GM23338 (cell line): ENCODE data around the gene COL26A1. TPM values are rescaled to one million over a fixed set of nuclear protein-coding genes. Genes with fewer than 3 reads are reported as not detected.

Experiments used
- ATAC-seq: fragments of 200-7000 bp; cut with Tn5 transposase; 3 replicates; pipeline ENCODE4 v1.9.1; 2020
- DNase-seq: peaks from one replicate; pipeline ENCODE4 v3.0.0-alpha.2; 2015; ENCODE audit warnings: low spot score
- H2AFZ ChIP-seq: fragments of 200-600 bp; sonication (generic); 2 replicates; pipeline ENCODE4 v1.8.0; 2016; ENCODE audit warnings: antibody characterized with exemption, mild to moderate bottlenecking, moderate library complexity
- H3F3A ChIP-seq: fragments of 200-600 bp; sonication (generic); replicated peaks from 2 replicates; pipeline ENCODE4 v1.8.0; 2017; ENCODE audit warnings: antibody characterized with exemption, mixed run types, low read depth
- H3K27ac ChIP-seq: fragments of 200-600 bp; sonication (generic); 2 replicates; pipeline ENCODE4 v1.6.1; 2016; ENCODE audit warnings: low read depth
- H3K27me3 ChIP-seq: fragments of 200-600 bp; sonication (generic); 2 replicates; pipeline ENCODE4 v1.8.0; 2016; ENCODE audit warnings: mild to moderate bottlenecking, mixed run types, moderate library complexity; ENCODE audit not compliant: insufficient read depth
- H3K36me3 ChIP-seq: fragments of 200-600 bp; sonication (generic); 2 replicates; pipeline ENCODE4 v1.8.0; 2016; ENCODE audit warnings: mild to moderate bottlenecking; ENCODE audit not compliant: insufficient read depth
- H3K4me1 ChIP-seq: fragments of 200-600 bp; sonication (generic); 2 replicates; pipeline ENCODE4 v1.8.0; 2016; ENCODE audit warnings: mild to moderate bottlenecking, moderate library complexity; ENCODE audit not compliant: insufficient read depth
- H3K4me2 ChIP-seq: fragments of 200-600 bp; sonication (generic); 2 replicates; pipeline ENCODE4 v1.7.1; 2017; ENCODE audit warnings: mixed run types
- H3K4me3 ChIP-seq: fragments of 200-600 bp; sonication (generic); 2 replicates; pipeline ENCODE4 v1.6.1; 2016; ENCODE audit warnings: mixed run types
- H3K79me2 ChIP-seq: fragments of 200-600 bp; sonication (generic); replicated peaks from 2 replicates; pipeline ENCODE4 v1.8.0; 2017; ENCODE audit warnings: mild to moderate bottlenecking; ENCODE audit not compliant: insufficient read depth
- H3K9me2 ChIP-seq: fragments of 200-600 bp; sonication (generic); 2 replicates; pipeline ENCODE4 v1.8.0; 2017; ENCODE audit not compliant: insufficient read depth
- H4K20me1 ChIP-seq: fragments of 200-600 bp; sonication (generic); replicated peaks from 2 replicates; pipeline ENCODE4 v1.8.0; 2017; ENCODE audit warnings: mild to moderate bottlenecking; ENCODE audit not compliant: insufficient read depth
- H3K27ac Mint-ChIP-seq: 2 replicates; pipeline ENCODE4 v1.8.0; 2020; ENCODE audit warnings: inconsistent platforms, mild to moderate bottlenecking, moderate library complexity, mixed read lengths
- H3K27me3 Mint-ChIP-seq: 3 replicates; pipeline ENCODE4 v1.8.0; 2022; ENCODE audit warnings: low read depth, mild to moderate bottlenecking, moderate library complexity, mixed read lengths, inconsistent platforms; ENCODE audit not compliant: insufficient read depth, poor library complexity
- H3K36me3 Mint-ChIP-seq: 3 replicates; pipeline ENCODE4 v1.8.0; 2021; ENCODE audit warnings: low read depth, mild to moderate bottlenecking, inconsistent platforms, moderate library complexity, mixed read lengths
- H3K4me1 Mint-ChIP-seq: 3 replicates; pipeline ENCODE4 v1.8.0; 2020; ENCODE audit warnings: mild to moderate bottlenecking, inconsistent platforms, mixed read lengths
- H3K4me3 Mint-ChIP-seq: 3 replicates; pipeline ENCODE4 v1.8.0; 2021; ENCODE audit warnings: moderate library complexity, mild to moderate bottlenecking, inconsistent platforms, mixed read lengths
- H3K9me3 Mint-ChIP-seq: 3 replicates; pipeline ENCODE4 v1.8.0; 2020; ENCODE audit warnings: moderate library complexity, mild to moderate bottlenecking, inconsistent platforms, mixed read lengths
- ETS1 ChIP-seq: IDR thresholded peaks from 2 replicates; pipeline ENCODE4 v1.6.1; 2016; ENCODE audit warnings: antibody characterized with exemption
- EZH2 ChIP-seq: fragments of 200-600 bp; sonication (generic); IDR thresholded peaks from one replicate; pipeline ENCODE4 v1.8.0; 2017; ENCODE audit warnings: antibody characterized with exemption, mild to moderate bottlenecking, low read depth; ENCODE audit not compliant: unreplicated experiment
- JUNB ChIP-seq: IDR thresholded peaks from one replicate; pipeline ENCODE4 v1.6.1; 2016; ENCODE audit warnings: antibody characterized with exemption; ENCODE audit not compliant: unreplicated experiment
- POLR2AphosphoS5 ChIP-seq: IDR thresholded peaks from 2 replicates; pipeline ENCODE4 v1.6.1; 2016; ENCODE audit warnings: antibody characterized with exemption, low read depth
- STAT1 ChIP-seq: IDR thresholded peaks from one replicate; pipeline ENCODE4 v1.6.1; 2016; ENCODE audit warnings: antibody characterized with exemption; ENCODE audit not compliant: unreplicated experiment
- ZNF114 ChIP-seq: fragments of 250-450 bp; sonication (Bioruptor Pico); IDR thresholded peaks from 2 replicates; pipeline ENCODE4 v1.5.0; 2020; ENCODE audit warnings: mild to moderate bottlenecking, moderate library complexity
- ZNF331 ChIP-seq: fragments of 250-450 bp; sonication (Bioruptor Pico); IDR thresholded peaks from 2 replicates; pipeline ENCODE4 v1.5.0; 2020; ENCODE audit warnings: low read depth, mild to moderate bottlenecking, moderate library complexity
- ZNF462 ChIP-seq: fragments of 250-450 bp; sonication (Bioruptor Pico); IDR thresholded peaks from 2 replicates; pipeline ENCODE4 v1.5.0; 2020; ENCODE audit warnings: mild to moderate bottlenecking, moderate library complexity
- polyA plus RNA-seq: library from polyadenylated mRNA; unstranded; fragments of >200 nt; fragmentation: Nextera tagmentation; extraction: Ambion mirVana; gene quantifications from 2 replicates; pipeline ENCODE4 v1.2.1, GENCODE V29; 2016
- total RNA-seq: library from RNA; depleted of rRNA; stranded (reverse); fragments of >200 nt; shearing (Covaris generic); gene quantifications from 2 replicates; pipeline ENCODE4 v1.2.3, GENCODE V29; 2014

Gene COL26A1
- total and polyA plus RNA-seq, 2 experiments from 2014 or later, result 17.8 to 55.0 TPM

GRCh38 chr7:101588131-101588935 is 225.7 kb downstream of the COL26A1 start (continued):
- no peak for TF ChIP-seq ZNF462
- TF ChIP-seq ETS1, result no peak
- TF ChIP-seq ZNF331 (CRISPR knock-in tag), result no peak
- TF ChIP-seq JUNB, result no peak
- no peak for TF ChIP-seq ZNF114
- TF ChIP-seq EZH2, result no peak
- no peak for TF ChIP-seq POLR2AphosphoS5

DNA sequence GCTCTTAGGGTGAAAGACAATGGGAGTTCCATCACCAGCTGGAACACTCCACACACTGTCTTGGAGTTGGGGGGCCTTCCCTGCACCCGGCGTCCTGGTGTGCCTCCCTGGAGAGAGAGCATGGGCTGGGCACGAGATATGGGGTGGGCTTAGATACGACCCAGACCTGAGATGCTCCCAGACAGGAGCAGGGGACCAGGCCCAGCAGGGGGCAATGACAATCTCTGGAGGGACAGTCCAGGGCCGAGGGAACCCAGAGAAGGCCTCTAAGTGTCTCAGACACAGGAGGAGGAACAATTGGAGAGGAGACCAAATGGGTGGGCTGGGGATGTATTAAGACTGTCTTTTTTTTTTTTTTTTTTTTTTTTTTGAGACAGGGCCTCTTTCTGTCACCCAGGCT is 226.4 kb downstream of the COL26A1 start:
- H3K36me3 Mint-ChIP-seq, result no peaks in the 10 kb centered on the region
- ATAC-seq, result no peak

More for the DNA sequence above, 226.4 kb downstream of the COL26A1 start:
- H3K4me1 Mint-ChIP-seq, result 0 out of 3 replicates have a peak, but pooled peaks cover 3% of the 10 kb centered on the region
- Histone ChIP-seq H3K36me3 (no peaks in the 10 kb centered on the region), H3F3A (no peaks in the 10 kb centered on the region), H3K4me2 (no peak overlapping the region), H4K20me1 (no peaks in the 10 kb centered on the region), H3K4me3 (no peak overlapping the region), H3K9me2 (no peaks in the 10 kb centered on the region), H3K4me1 (no peaks in the 10 kb centered on the region), H3K27me3 (no peaks in the 10 kb centered on the region), H3K79me2 (no peaks in the 10 kb centered on the region), H3K27ac (no peak overlapping the region), H2AFZ (no peak overlapping the region)
- no peak overlapping the region for H3K4me3 Mint-ChIP-seq
- no peaks in the 10 kb centered on the region for H3K9me3 Mint-ChIP-seq
- TF ChIP-seq STAT1, result no peak
- H3K27me3 Mint-ChIP-seq, result peaks cover 4% of the 10 kb centered on the region
- no peak overlapping the region for H3K27ac Mint-ChIP-seq
- no peak for DNase-seq
